Central memory CD4-positive, alpha-beta T cell (primary cell): ENCODE measurements around the gene VWA1.

ENCODE experiments used
- DNase-seq: peaks from one replicate; pipeline ENCODE4 v3.0.0; 2022

Gene VWA1

GRCh38 chr1:1489231-1489630, 53.7 kb downstream of the VWA1 start:
- DNase-seq, result no peak

DNA sequence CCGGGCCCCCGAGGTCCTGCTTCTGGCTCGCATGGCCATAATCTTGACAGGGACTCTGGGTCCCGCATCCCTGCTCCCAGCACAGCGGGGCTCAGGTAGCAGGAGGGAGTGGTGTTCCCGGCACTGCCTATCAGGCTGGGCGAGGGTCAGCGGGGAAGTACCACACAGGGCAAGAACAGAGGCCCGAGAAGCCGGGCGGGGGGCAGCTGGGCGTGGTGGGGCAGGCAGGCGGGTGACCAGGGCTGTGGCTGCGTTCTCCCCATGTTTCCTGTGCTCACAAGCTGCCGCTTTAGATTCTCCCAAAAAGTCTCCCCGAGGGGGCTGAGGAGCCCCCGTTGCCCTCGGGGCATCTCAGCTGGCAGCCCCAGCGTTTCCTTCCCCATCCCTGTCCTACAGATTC, 54.4 kb downstream of the VWA1 start:
- no peak for DNase-seq

- DNase-seq, result no peak
Observed at GRCh38 chr1:1490633-1491230, 55.2 kb downstream of the VWA1 start.

- no peak for DNase-seq
Observed at GRCh38 chr1:1491601-1492000, 56.1 kb downstream of the VWA1 start.
